Measurements from ENCODE around the gene PIK3R2.
A peak's percentile ranks its signal among the peaks of the same experiment; 100 is the strongest.
"Not testable (repeated sequence)": the region's sequence is repeated elsewhere in the genome, so short reads cannot be mapped to it uniquely, and the experiment has no call there.

PIK3R2 gene

DNA sequence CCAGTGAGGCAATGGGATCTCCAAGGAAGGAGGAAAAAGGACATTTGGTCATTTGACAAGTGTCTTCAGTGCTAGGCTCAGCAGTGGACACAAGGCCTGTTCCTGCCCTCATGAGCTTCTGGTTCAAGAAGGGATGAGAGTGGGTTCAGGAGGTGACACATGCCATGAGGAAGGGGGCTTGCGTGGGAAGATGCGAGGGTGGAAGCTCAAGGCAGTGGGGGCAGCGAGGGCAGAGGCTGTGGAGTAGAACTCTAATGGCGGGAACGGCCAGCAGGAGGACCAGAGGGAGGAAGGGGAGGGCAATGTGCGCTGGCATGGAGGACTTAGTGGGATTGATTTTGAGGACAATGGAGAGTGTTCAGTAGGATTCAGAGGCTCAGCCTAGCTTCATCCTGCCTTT is 3.3 kb downstream of the PIK3R2 start:
- Mint-ChIP-seq H3K4me3 (no peak overlapping the region), H3K4me1 (ENCODE audit: low read depth) (peaks cover 24% of the 10 kb centered on the region), H3K27ac (no peak overlapping the region), H3K36me3 (ENCODE audit: low read depth) (peaks cover 7% of the 10 kb centered on the region), H3K9me3 (no peaks in the 10 kb centered on the region), H3K27me3 (ENCODE audit: low read depth) (no peaks in the 10 kb centered on the region)

DNA sequence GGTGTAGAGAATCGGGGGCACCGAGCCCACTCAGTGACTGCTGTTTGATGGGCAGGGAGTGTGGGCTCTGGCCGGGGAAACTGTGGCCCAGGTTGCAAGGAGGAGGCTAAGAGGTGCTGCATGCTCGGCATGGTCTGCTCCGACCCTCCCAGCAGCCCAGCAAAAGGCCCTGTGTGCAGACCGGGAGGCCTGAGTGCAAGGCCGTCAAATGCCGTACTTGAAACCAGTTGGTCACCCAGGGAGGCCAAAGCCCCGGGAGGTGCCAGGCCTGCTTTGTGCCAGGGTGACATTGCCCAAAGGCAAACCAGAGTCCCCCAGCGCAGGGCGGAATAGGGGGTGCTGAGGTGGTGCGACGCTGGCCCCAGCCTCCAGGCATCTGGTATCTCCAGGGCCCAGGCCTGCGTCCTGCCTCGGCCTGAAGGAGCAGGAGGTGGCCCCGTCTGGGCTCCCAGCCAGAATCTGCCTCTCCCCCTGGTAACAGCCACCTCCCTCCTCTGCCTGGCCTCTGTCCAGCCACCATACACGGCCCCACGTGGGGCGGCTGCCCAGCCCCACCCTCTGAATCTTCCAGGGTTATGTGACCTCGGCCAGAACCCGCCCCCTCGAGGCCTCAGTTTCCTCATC is 4.0 kb downstream of the PIK3R2 start:
- no peak overlapping the region for H3K4me3 Mint-ChIP-seq
- no peaks in the 10 kb centered on the region for H3K27me3 Mint-ChIP-seq (ENCODE audit: low read depth)
- peaks cover 19% of the 10 kb centered on the region for H3K4me1 Mint-ChIP-seq (ENCODE audit: low read depth)
- no peaks in the 10 kb centered on the region for H3K9me3 Mint-ChIP-seq
- peaks cover 7% of the 10 kb centered on the region for H3K36me3 Mint-ChIP-seq (ENCODE audit: low read depth)
- H3K27ac Mint-ChIP-seq: no peak overlapping the region

DNA sequence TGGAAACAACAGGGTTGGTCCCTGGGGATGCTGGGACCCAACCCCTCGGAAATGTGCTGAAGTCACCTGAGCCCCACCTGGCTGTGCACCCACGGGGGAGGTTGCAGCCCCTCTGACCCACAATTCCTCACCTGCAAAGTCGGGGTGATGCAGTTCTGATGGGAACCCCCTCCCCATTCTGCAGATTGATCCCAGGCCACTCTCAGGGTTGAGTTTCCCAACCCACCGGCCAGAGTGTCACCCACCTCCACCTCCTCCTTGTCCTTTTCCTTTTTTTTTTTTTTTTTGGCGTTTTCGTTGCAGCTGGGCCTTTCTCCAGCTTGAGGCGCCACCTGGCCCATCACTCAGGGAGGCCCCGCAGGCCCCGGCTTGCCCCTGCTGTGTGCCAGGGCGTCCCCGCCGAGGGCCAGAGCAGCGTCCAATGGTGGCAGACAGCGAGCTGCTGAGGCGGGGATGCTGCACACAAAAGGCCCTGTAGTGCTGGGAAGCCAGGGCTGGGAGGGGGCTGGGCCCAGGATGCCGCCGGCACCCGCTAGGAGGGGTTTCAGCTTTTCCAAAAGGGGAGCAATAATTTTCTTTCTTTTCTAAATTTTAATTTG is 4.6 kb downstream of the PIK3R2 start:
- H3K4me3 Mint-ChIP-seq: no peak overlapping the region
- H3K36me3 Mint-ChIP-seq (ENCODE audit: low read depth): peaks cover 6% of the 10 kb centered on the region
- peaks cover 16% of the 10 kb centered on the region for H3K4me1 Mint-ChIP-seq (ENCODE audit: low read depth)
- H3K9me3 Mint-ChIP-seq: no peaks in the 10 kb centered on the region
- no peak overlapping the region for H3K27ac Mint-ChIP-seq
- H3K27me3 Mint-ChIP-seq (ENCODE audit: low read depth): no peaks in the 10 kb centered on the region

- no peak overlapping the region for H3K4me3 Mint-ChIP-seq
- H3K4me1 Mint-ChIP-seq (ENCODE audit: low read depth): peaks cover 13% of the 10 kb centered on the region
- H3K27me3 Mint-ChIP-seq (ENCODE audit: low read depth): no peaks in the 10 kb centered on the region
- H3K9me3 Mint-ChIP-seq: no peaks in the 10 kb centered on the region
- no peak overlapping the region for H3K27ac Mint-ChIP-seq
- peaks cover 10% of the 10 kb centered on the region for H3K36me3 Mint-ChIP-seq (ENCODE audit: low read depth)
Measured at GRCh38 chr19:18158467-18158866, 5.5 kb downstream of the PIK3R2 start.

DNA sequence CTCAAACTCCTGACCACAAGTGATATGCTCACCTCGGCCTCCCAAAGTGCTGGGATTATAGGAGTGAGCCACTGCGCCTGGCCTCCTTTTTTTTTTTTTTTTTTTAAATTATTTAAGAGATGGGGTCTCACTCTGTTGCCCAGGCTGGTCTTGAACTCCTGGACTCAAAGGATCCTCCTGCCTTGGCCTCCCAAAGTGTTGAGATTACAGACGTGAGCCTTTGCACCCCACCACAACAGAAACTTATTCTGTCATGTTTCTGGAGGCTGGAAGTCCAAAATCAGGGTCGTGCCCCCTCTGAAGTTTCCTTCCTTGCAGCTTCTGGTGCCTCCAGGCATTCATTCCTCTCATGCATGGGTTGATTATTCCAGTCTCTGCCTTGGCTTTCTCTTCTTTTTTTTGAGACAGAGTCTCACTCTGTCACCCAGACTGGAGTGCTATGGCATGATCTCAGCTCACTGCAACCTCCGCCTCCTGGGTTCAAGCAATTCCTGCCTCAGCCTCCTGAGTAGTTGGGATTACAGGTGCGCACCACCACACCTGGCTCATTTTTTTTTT is 6.2 kb downstream of the PIK3R2 start:
- H3K4me3 Mint-ChIP-seq; H3K4me1 Mint-ChIP-seq (ENCODE audit: low read depth): not testable (repeated sequence)

GRCh38 chr19:18159810-18160209 is 6.8 kb downstream of the PIK3R2 start:
- H3K27me3 Mint-ChIP-seq (ENCODE audit: low read depth): no peaks in the 10 kb centered on the region
- no peaks in the 10 kb centered on the region for H3K9me3 Mint-ChIP-seq
- no peak overlapping the region for H3K4me3 Mint-ChIP-seq
- H3K27ac Mint-ChIP-seq: no peak overlapping the region
- peaks cover 7% of the 10 kb centered on the region for H3K4me1 Mint-ChIP-seq (ENCODE audit: low read depth)
- H3K36me3 Mint-ChIP-seq (ENCODE audit: low read depth): peaks cover 9% of the 10 kb centered on the region

More for the DNA sequence above, 6.2 kb downstream of the PIK3R2 start:
- not testable (repeated sequence) for H3K27ac Mint-ChIP-seq; H3K36me3 Mint-ChIP-seq (ENCODE audit: low read depth); H3K9me3 Mint-ChIP-seq; H3K27me3 Mint-ChIP-seq (ENCODE audit: low read depth)

GRCh38 chr19:18160493-18160970 is 7.6 kb downstream of the PIK3R2 start:
- no peaks in the 10 kb centered on the region for H3K27me3 Mint-ChIP-seq (ENCODE audit: low read depth)

DNA sequence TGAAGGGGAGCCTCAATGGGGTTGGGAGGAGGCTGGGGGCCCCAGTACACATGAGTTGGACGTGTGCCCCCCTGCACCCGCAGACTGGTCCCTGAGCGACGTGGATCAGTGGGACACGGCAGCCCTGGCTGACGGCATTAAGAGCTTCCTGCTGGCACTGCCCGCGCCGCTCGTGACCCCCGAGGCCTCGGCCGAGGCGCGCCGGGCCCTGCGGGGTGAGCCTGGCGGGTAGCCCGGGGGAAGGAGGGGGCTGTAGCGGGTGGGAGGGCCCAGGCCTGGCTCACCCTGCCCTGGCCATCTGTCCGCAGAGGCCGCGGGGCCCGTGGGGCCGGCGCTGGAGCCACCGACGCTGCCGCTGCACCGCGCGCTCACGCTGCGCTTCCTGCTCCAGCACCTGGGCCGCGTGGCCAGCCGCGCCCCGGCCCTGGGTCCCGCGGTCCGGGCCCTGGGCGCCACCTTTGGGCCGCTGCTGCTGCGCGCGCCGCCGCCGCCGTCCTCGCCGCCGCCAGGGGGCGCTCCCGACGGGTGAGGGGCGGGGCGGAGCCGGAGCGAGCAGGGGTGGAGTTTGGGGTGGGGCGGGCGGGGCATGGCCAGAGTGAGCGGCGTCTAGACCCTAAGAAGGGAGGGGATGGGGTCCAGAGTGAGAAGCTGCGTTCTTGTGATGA is 8.1 kb downstream of the PIK3R2 start:
- no peaks in the 10 kb centered on the region for H3K9me3 Mint-ChIP-seq
- peaks cover 14% of the 10 kb centered on the region for H3K36me3 Mint-ChIP-seq (ENCODE audit: low read depth)
- H3K27me3 Mint-ChIP-seq (ENCODE audit: low read depth): no peaks in the 10 kb centered on the region
- peaks cover 7% of the 10 kb centered on the region for H3K4me1 Mint-ChIP-seq (ENCODE audit: low read depth)
- no peak overlapping the region for H3K27ac Mint-ChIP-seq
- H3K4me3 Mint-ChIP-seq: no peak overlapping the region

More at GRCh38 chr19:18160493-18160970, 7.6 kb downstream of the PIK3R2 start:
- Mint-ChIP-seq H3K9me3 (no peaks in the 10 kb centered on the region), H3K36me3 (ENCODE audit: low read depth) (peaks cover 10% of the 10 kb centered on the region), H3K27ac (peak overlapping the region; percentile 59), H3K4me1 (ENCODE audit: low read depth) (peaks cover 7% of the 10 kb centered on the region), H3K4me3 (peak overlapping the region; percentile 63)

GRCh38 chr19:18161636-18162002 is 8.7 kb downstream of the PIK3R2 start:
- Mint-ChIP-seq H3K4me1 (ENCODE audit: low read depth) (peaks cover 4% of the 10 kb centered on the region), H3K4me3 (no peak overlapping the region), H3K27me3 (ENCODE audit: low read depth) (no peaks in the 10 kb centered on the region), H3K36me3 (ENCODE audit: low read depth) (peaks cover 10% of the 10 kb centered on the region), H3K9me3 (no peaks in the 10 kb centered on the region), H3K27ac (no peak overlapping the region)

DNA sequence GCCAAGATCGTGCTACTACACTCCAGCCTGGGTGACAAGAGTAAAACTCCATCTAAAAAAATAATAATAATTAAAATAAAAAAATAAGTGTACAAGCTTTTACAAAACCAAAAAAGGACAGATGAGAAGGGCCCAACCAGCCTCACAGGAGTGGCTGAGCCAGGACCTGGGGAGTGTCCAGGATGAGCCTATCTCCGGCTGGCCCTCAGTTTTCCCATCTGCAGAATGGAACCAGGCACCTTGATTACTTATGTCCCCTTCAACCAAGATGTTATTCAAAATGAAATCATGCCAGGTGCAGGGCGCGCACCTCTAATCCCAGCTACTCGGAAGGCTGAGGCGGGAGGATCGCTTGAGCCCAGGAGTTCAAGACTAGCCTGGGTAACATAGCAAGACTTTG is 11.1 kb downstream of the PIK3R2 start:
- Mint-ChIP-seq H3K27me3 (ENCODE audit: low read depth) (no peaks in the 10 kb centered on the region), H3K9me3 (no peaks in the 10 kb centered on the region), H3K4me1 (ENCODE audit: low read depth) (peaks cover 6% of the 10 kb centered on the region), H3K27ac (no peak overlapping the region), H3K36me3 (ENCODE audit: low read depth) (peaks cover 17% of the 10 kb centered on the region), H3K4me3 (no peak overlapping the region)

GRCh38 chr19:18165794-18166544 is 13.0 kb downstream of the PIK3R2 start:
- no peak overlapping the region for H3K27ac Mint-ChIP-seq

GRCh38 chr19:18167011-18167410 is 14.0 kb downstream of the PIK3R2 start:
- peaks cover 20% of the 10 kb centered on the region for H3K36me3 Mint-ChIP-seq (ENCODE audit: low read depth)
- H3K9me3 Mint-ChIP-seq: no peaks in the 10 kb centered on the region
- peaks cover 2% of the 10 kb centered on the region for H3K4me1 Mint-ChIP-seq (ENCODE audit: low read depth)
- no peaks in the 10 kb centered on the region for H3K27me3 Mint-ChIP-seq (ENCODE audit: low read depth)
- no peak overlapping the region for H3K4me3 Mint-ChIP-seq
- H3K27ac Mint-ChIP-seq: no peak overlapping the region

More at GRCh38 chr19:18165794-18166544, 13.0 kb downstream of the PIK3R2 start:
- Mint-ChIP-seq H3K4me3 (no peak overlapping the region), H3K36me3 (ENCODE audit: low read depth) (peaks cover 20% of the 10 kb centered on the region), H3K9me3 (no peaks in the 10 kb centered on the region), H3K4me1 (ENCODE audit: low read depth) (peaks cover 2% of the 10 kb centered on the region), H3K27me3 (ENCODE audit: low read depth) (no peaks in the 10 kb centered on the region)

DNA sequence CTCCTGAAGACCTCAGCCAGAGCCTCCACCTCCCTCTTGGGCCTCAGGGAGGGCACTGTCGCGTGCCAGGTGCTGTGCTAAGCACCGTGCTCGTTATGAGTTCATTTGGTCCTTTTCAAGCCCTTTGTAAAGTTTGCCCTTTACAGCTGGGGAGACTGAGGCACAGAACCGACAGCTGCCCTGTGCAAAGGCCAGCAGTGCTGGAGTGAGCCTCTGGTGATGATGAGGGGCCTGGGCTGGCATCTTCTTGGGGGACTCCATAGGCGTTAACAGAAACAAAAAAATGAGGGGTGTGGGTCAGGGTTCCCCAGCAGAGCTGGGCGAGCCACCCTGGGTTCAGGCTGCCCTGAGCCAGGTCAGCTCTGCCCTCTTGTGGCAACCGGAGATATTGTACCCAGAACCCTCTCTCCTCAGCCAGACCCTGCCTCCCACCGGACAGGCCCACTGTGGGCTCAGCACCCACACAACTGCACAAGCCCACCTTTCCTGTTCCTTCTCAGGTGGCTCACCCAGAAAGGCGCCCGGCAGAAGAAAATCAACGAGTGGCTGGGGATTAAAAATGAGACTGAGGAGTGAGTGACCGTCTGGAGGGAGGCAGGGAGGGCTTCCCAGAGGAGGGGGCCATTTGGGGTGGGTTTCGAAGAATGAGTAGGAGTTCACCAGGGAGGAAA is 15.1 kb downstream of the PIK3R2 start:
- no peaks in the 10 kb centered on the region for H3K9me3 Mint-ChIP-seq
- H3K4me3 Mint-ChIP-seq: no peak overlapping the region
- peaks cover 7% of the 10 kb centered on the region for H3K4me1 Mint-ChIP-seq (ENCODE audit: low read depth)
- peak overlapping the region; percentile 36 for H3K27ac Mint-ChIP-seq
- H3K27me3 Mint-ChIP-seq (ENCODE audit: low read depth): no peaks in the 10 kb centered on the region
- peaks cover 19% of the 10 kb centered on the region for H3K36me3 Mint-ChIP-seq (ENCODE audit: low read depth)

All from T-helper 1 cell treated with Interleukin-12 subunit alpha and Interleukin-12 subunit beta and Interleukin-4 antibody, amounts not matched to agents 30 μg/mL and 1 μg/mL, for 36 hours (primary cell).